ENCODE measurements around the gene GPR162.

- no peak for TF ChIP-seq CTCF (IDR thresholded peaks at IDR 0.05; ENCODE audit: low read depth, low read length, missing input control)
- TF ChIP-seq SP1 (IDR thresholded peaks at IDR 0.05): no peak
- TF ChIP-seq ZBTB33 (IDR thresholded peaks at IDR 0.05): no peak
- TF ChIP-seq TAF1 (conservative IDR thresholded peaks at IDR 0.05): no peak
- no peak for TF ChIP-seq REST (IDR thresholded peaks at IDR 0.05)
- TF ChIP-seq EGR1 (IDR thresholded peaks at IDR 0.05; ENCODE audit: low read depth in 2 of 2): no peak
- no peak for TF ChIP-seq MAX (IDR thresholded peaks at IDR 0.05)
- TF ChIP-seq YY1 (IDR thresholded peaks at IDR 0.05): no peak
Measured at GRCh38 chr12:6784296-6784695, 37.3 kb upstream of the GPR162 start.
